Pulmonary artery endothelial cell (primary cell): ENCODE results near the gene AATK. TPM values are rescaled to one million over a fixed set of nuclear protein-coding genes. Genes with fewer than 3 reads are reported as not detected.

Experiments
- DNase-seq: peaks from one replicate; pipeline ENCODE4 v3.0.0-alpha.2; 2011; ENCODE audit warnings: low read depth, low spot score
- total RNA-seq: library from RNA; depleted of rRNA; stranded (reverse); fragments of >200 nt; gene quantifications from 2 replicates; pipeline ENCODE4 v1.2.3, GENCODE V29; 2014

The AATK gene
- total RNA-seq, 1 donor from 2014 or later, result 3.0 TPM

DNA sequence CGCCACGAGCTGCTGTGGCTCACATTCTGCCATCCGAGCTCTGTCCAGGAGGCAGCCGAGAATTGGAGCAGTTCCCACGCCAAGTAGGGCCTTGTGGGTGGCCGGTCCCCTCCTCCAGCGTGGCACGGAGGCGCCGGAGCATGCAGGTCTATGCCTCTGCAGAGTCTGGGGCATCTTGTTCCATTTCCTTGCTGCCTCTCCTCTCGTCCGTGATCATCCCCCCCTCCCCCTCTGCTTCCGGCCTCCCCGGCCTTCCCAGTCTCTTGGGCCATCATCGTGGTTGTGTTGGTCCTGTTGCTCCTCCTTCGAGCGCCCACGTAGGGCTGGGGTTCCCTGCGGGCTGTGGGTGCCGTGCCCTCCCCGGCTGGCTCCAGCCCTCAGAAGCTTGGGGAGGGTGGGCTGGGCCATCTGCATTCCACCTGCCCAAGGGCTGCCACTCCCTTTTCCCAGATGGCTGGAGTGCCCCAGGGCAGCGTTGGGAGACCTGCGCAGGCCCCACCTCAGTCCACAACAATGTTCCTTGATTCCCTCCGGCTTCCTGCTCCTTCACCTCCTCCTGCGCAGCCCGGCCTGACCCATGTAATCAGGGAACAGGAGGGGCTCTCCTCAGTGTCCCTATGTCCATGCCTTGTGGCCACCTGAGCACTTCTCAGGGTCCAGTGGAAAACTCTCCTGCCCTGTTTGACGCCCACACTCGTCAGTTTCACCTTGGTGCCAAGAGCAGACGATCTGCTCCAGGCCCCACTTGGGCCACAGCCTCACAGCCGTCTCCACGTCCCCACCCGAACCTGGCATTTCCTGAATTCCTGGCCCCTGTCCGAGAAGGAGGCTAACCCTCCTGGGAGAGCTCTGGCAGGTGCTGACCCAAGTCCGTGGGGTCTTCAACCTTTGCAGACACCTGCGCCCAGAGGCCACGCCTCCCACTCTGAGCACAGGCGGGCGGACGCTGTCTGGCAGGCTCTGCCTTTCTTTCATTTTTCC, 94.0 kb downstream of the AATK start:
- no peak for DNase-seq

DNA sequence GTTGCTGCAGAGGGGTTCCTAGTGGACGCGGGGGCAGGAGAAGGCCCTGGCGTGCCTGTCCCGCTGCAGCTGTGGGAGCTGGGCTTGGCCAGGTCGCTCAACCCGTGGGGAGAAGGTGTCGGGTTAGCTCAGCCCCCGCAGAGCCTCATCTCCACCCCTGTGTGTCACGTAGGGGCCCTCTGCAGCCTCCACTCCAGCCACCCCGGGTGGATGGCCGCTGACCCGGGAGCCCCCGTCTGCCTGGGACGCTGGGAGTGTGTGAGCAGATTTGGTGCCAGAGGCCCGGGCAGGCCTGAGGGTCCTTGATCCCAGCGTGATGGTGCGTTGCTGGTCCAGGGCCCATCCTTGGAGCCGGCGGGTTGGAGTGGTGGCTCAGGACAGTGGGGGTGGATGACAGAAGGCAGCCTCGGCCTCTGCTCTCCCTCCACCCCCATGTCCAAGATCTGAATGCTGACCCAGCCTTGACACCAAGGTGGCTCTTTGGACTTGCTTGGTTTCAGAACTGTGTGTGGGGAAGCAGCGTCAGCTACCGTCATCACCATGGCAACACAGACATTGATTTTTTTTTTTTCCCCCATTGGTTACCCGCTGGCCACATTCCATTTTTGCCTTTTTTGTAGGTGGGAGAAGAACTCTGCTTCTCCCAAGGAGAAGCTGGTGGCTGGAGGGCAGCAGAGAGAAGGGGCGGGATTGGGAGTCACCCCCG, 95.3 kb downstream of the AATK start:
- no peak for DNase-seq

DNA sequence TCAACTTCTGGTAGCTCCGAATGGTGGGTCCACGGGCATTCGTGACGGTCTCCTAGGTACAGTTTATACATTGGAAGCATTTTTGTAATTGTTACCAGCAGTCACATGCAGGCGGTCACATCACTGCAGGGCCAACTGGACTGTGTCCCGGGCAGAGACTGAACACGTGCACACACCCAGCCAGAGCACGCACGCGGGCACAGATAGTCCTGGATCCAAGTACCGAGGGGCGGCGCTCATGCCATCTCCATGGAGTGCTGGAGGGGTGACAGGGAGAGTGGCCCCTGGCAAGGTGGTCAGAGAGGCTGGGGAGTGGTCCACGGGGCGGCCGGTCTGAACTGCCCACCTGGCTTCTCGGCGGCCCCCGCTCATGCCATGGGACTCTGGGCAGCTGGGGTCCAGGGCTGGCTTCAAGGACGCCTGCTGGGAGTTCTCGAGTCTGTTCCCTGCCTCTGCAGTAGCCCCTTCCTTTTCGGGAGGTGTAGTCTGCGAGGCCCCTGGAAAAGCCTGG, 96.8 kb downstream of the AATK start:
- DNase-seq, result no peak

DNA sequence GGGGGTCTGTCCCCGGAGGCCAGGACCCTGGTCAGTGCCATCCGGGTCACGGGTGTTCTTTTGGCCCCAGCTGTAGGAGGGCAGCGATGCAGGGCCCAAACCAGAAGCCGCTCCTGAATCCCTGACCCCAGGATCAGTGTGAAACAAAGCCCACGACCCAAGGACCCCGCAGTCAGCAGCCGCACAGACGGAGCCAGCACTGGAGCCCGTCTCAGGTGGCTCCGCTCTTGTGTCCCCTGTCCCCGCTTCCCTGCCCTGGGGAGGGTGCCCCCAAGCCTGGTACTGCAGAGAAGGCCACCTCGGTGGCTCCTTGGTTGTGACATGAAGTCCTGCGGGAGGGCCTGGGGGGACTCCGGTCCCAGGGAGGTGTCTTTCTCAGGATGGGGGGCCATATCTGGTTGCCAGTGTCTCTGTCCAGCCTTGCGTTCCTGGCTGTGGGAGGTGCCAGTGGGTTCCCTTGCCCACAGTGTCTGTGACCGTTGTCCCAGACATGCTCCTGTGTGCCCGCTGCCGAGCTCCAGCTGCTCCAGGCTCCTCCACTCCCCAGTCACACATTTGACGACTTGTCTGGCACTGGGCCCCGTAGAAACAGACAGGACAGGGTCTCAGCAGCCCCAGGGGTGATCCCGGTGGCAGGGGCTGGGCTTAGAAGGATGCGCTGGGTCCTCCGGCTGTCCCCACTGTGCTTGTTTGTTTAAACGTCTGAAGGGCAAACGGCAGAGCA, 97.4 kb downstream of the AATK start:
- DNase-seq, result no peak

DNA sequence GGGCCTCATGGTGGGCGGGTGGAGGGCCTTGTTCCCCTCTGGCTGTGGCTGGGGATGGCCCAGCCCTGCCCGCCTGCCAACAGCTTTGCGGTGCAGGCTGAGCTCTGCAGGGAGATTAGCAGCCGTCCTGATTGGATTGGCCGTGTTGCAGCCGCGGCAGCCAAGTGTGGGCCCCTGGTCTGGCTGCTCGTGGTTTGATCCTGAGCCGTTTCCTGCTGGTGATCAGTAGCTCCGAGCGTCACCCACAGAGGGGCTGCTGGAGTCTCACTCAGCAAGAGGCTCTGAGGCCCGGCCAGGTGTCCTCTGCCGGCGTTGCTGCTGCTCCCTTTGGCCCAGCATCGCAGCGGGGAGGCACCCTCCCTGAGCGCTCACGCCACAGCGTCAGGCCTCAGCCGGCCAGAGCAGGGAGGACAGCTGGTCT, 98.6 kb downstream of the AATK start:
- no peak for DNase-seq

Other genes with a start within 250 kb of the AATK start
- gene CHMP6, start 174.4 kb downstream of the AATK start, total RNA-seq, result 19.1 and 20.3 TPM in 2 replicates
- 4.7 and 8.0 TPM in 2 replicates for gene BAIAP2, start 131.1 kb downstream of the AATK start, total RNA-seq
- not detected in 2 replicates for gene PVALEF, start 714 bp downstream of the AATK start, total RNA-seq
- gene CEP131, start 56.7 kb upstream of the AATK start, total RNA-seq, result 16.3 TPM in 2 replicates
- 9.0 and 15.8 TPM in 2 replicates for gene TEPSIN, start 72.8 kb upstream of the AATK start, total RNA-seq
- gene NDUFAF8, start 73.1 kb upstream of the AATK start, total RNA-seq, result 44.0 and 47.6 TPM in 2 replicates
- gene SLC38A10, start 129.1 kb upstream of the AATK start, total RNA-seq, result 61.1 and 66.2 TPM in 2 replicates
- gene BAHCC1, start 229.2 kb upstream of the AATK start, total RNA-seq, result 2.5 and 2.8 TPM in 2 replicates